Astrocyte (in vitro differentiated cells and primary cell): ENCODE results near the gene DDR1.
A peak's percentile ranks its signal among the peaks of the same experiment; 100 is the strongest.

Experiments used
- CTCF ChIP-seq: IDR thresholded peaks from 2 replicates; pipeline ENCODE4 v1.5.1; 2011; ENCODE audit warnings: low read depth, mild to moderate bottlenecking, inconsistent platforms, low read length, moderate library complexity; ENCODE audit not compliant: insufficient read depth
- EZH2 ChIP-seq: IDR thresholded peaks from 2 replicates; pipeline ENCODE4 v1.6.1; 2012; ENCODE audit warnings: mild to moderate bottlenecking, low read length, inconsistent platforms; ENCODE audit not compliant: insufficient read depth

GRCh38 chr6:30942338-30943060 is 58.2 kb downstream of the DDR1 start:
- TF ChIP-seq CTCF (peak; percentile 46), EZH2 (no peak)
